ENCODE results near the gene PCDHA7.
"Not testable (repeated sequence)": the region's sequence is repeated elsewhere in the genome, so short reads cannot be mapped to it uniquely, and the experiment has no call there.

PCDHA7 gene

GRCh38 chr5:140833993-140834392 is at the start of gene PCDHA7:
PCDHA7 (plus strand) TSS chr5:140834269; CDS start chr5:140834384, 115 bp downstream.
- peak; percentile 73 for DNase-seq (ENCODE audit: low spot score)

- DNase-seq (ENCODE audit: low spot score) = peak; percentile 57
These were observed 48.0 kb upstream of the PCDHA7 start, which contains the start of gene PCDHA1 for GRCh38 chr5:140785905-140786686. PCDHA1 (plus strand) TSS chr5:140786140.

- not testable (repeated sequence) for DNase-seq (ENCODE audit: low spot score)
These were observed 46.6 kb upstream of the PCDHA7 start for GRCh38 chr5:140787422-140787821.

- DNase-seq (ENCODE audit: low spot score) = not testable (repeated sequence)
These were observed 46.1 kb upstream of the PCDHA7 start for GRCh38 chr5:140787849-140788504.

- no peak for DNase-seq (ENCODE audit: low spot score)
These were observed 43.0 kb upstream of the PCDHA7 start for GRCh38 chr5:140791089-140791488.

GRCh38 chr5:140794595-140795258 is 39.3 kb upstream of the PCDHA7 start, which contains the start of gene PCDHA2:
PCDHA2 (plus strand) TSS chr5:140794852.
- peak; percentile 68 for DNase-seq (ENCODE audit: low spot score)

GRCh38 chr5:140795259-140795641 is 38.8 kb upstream of the PCDHA7 start:
- DNase-seq (ENCODE audit: low spot score) = peak; percentile 49

- not testable (repeated sequence) for DNase-seq (ENCODE audit: low spot score)
These were observed 37.9 kb upstream of the PCDHA7 start for GRCh38 chr5:140796072-140796717.

GRCh38 chr5:140796718-140797095 is 37.4 kb upstream of the PCDHA7 start:
- DNase-seq (ENCODE audit: low spot score) = no peak

- peak; percentile 84 for DNase-seq (ENCODE audit: low spot score)
These were observed 33.1 kb upstream of the PCDHA7 start, which contains the start of gene PCDHA3 for GRCh38 chr5:140800816-140801493. PCDHA3 (plus strand) TSS chr5:140801057.

GRCh38 chr5:140801494-140801841 is 32.6 kb upstream of the PCDHA7 start:
- DNase-seq (ENCODE audit: low spot score) = peak; percentile 65

GRCh38 chr5:140802381-140802780 is 31.7 kb upstream of the PCDHA7 start:
- DNase-seq (ENCODE audit: low spot score) = not testable (repeated sequence)

GRCh38 chr5:140802781-140803271 is 31.2 kb upstream of the PCDHA7 start:
- DNase-seq (ENCODE audit: low spot score) = no peak

GRCh38 chr5:140806834-140807775 is 27.0 kb upstream of the PCDHA7 start, which contains the start of gene PCDHA4:
PCDHA4 (plus strand) TSS chr5:140807068.
- DNase-seq (ENCODE audit: low spot score) = peak; percentile 70

GRCh38 chr5:140808241-140808888 is 25.7 kb upstream of the PCDHA7 start:
- DNase-seq (ENCODE audit: low spot score) = not testable (repeated sequence)

- DNase-seq (ENCODE audit: low spot score) = no peak
These were observed 25.2 kb upstream of the PCDHA7 start for GRCh38 chr5:140808889-140809291.

- DNase-seq (ENCODE audit: low spot score) = peak; percentile 45
These were observed 12.4 kb upstream of the PCDHA7 start, which contains the start of gene PCDHA5 for GRCh38 chr5:140821375-140822280. PCDHA5 (plus strand) TSS chr5:140821613.

- DNase-seq (ENCODE audit: low spot score) = no peak
These were observed 11.8 kb upstream of the PCDHA7 start for GRCh38 chr5:140822281-140822629.

Data from pons (tissue), 1 donor.